GM18861 (cell line): ENCODE data around the gene ACBD3.
A peak's percentile ranks its signal among the peaks of the same experiment; 100 is the strongest.

Source experiments
- ATAC-seq: cut with Tn5 transposase; IDR thresholded peaks from one replicate; pipeline ENCODE4 v1.9.1; 2021; ENCODE audit not compliant: unreplicated experiment

Gene ACBD3

DNA sequence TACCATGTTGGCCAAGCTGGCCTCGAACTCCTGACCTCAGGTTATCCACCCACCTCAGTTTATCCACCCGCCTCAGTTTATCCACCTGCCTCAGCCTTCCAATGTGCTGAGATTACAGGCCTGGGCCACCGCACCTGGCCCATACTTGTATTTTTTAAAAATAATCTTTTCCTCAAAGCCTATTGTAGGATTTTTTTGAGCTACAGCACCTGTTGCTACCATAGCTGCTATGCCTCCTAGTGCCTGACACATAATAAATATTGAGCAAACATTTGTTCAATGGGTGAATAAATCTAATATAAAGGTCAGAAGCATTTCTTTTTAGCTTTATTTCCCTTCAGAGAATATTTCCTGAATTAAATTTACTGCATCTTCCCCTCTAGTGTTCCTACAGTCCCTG lies 15.7 kb upstream of the ACBD3 start:
- ATAC-seq: no peak

- peak; percentile 45 for ATAC-seq
These were observed 14.6 kb upstream of the ACBD3 start for GRCh38 chr1:226201029-226201593.

DNA sequence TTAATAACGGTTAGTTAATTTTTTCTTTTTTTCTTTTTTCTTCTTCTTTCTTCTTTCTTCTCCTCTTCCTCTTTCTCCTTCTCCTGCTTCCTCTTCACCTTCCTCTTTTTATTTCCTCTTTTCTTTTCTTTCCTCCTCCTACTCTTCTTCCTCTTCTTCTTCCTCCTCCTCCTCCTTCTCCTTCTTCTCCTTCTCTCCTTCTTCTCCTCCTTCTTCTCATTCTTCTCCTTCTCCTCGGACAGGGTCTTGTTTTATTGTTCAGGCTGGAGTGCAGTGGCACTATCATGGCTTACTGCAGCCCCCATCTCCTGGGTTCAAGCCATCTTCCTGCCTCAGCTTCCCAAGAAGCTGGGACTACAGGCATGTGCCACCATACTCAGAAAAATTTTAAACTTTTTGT lies 13.4 kb upstream of the ACBD3 start:
- ATAC-seq: no peak

DNA sequence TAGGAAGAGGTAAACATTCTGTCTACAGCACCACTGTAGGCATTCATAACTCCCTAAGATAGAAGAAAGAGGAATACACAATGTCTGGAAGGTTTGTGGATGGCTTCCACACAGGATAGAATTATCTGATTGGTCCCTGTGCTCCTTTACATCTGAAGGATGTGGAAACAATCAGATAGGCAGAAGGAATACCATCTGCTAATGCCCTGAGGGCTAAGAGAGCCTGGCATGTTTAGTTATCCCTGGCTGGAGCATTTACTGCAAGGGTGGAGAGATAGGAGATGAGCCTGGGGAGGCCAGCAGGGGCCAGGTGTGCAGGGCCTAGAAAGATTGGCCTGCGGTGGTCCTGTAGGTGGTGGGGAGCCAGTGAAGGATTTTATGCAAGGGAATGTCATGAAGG lies 8.6 kb upstream of the ACBD3 start:
- ATAC-seq: no peak

- ATAC-seq: no peak
These were observed 839 bp upstream of the ACBD3 start for GRCh38 chr1:226187380-226187779.

- no peak for ATAC-seq
These were observed 430 bp upstream of the ACBD3 start for GRCh38 chr1:226187019-226187322.

GRCh38 chr1:226185141-226186036 lies 1.2 kb downstream of the ACBD3 start:
- ATAC-seq: no peak

DNA sequence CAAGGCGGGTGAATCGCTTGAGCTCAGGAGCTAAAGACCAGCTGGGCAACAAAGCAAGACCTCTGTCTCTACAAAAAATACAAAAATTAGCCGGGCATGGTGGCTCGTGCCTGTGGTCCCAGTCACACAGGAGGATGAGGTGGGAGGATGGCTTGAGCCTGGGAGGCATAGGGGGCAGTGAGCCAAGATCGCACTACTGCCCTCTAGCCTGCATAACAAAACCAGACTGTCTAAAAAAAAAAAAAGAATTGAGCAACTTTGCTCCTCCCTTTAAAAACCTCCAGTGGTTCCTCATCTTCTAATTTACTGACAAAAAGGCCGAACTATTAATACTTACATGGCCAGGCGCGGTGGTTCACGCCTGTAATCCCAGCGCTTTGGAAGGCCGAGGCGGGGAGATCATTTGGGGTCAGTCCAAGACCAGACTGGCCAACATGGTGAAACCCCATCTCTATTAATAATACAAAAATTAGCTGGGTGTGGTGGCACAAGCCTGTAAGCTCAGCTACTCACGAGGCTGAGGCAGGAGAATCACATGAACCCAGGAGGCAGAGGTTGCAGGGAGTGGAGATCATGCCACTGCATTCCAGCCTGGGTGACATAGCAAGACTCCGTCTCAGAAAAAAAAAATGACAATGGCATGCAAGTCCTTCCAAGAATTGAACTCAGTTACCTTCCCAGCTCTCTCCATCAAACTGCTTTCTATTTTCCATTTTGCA lies 4.4 kb downstream of the ACBD3 start:
- no peak for ATAC-seq

- ATAC-seq: no peak
These were observed 9.7 kb downstream of the ACBD3 start for GRCh38 chr1:226176870-226177269.

- ATAC-seq: no peak
These were observed 14.0 kb downstream of the ACBD3 start for GRCh38 chr1:226172589-226172988.

DNA sequence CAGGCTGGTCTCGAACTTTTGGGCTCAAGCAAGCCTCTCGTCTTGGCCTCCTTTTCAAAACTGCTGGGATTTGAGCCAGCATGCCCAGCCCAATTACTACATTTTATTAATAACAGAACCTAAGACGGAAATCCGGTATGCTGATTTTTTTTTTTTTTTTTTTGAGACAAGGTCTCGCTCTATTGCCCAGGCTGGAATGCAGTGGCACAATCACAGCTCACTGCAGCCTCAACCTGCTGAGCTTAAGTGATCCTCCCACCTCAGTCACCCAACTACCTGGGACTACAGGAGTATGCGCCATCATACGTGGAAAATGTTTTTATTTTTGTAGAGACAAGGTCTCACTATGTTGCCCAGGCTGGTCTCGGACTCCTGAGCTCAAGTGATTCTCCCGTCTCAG lies 20.2 kb downstream of the ACBD3 start:
- ATAC-seq: no peak

DNA sequence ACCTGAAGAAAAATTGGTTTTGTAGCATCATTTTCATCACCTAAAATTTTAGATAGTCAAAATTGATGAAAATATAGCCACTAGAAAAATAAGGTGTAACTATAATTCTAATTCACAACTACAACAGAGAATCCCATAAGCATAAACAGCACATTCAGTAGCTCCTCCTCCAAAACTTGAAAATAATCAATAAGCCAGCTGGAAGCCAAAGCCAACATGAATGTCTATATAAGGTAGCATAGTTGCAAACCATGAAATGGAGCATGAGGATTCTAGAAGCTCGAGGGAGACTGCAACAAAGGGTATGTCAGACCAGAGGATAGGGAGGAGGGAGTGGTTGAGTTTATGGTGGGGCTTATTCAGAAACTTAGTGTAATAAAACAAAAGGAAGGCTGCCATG lies 22.4 kb downstream of the ACBD3 start:
- no peak for ATAC-seq

DNA sequence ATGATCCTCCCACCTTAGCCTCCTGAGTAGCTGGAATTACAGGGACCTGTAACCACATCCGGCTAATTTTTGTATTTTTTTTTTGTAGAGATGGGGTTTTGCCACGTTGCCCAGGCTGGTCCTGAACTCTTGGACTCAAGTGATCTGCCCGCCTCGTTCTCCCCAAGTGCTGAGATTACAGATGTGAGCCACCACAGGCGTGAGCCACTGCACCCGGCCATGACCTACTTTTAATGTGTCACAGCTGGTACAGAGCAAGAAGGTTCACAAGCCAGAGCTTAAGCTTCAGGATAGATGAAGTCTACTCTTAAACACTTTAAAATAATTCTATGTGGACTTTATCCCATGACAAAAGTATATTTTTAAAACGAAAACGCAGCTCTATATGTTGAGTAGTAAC lies 23.6 kb downstream of the ACBD3 start:
- no peak for ATAC-seq

DNA sequence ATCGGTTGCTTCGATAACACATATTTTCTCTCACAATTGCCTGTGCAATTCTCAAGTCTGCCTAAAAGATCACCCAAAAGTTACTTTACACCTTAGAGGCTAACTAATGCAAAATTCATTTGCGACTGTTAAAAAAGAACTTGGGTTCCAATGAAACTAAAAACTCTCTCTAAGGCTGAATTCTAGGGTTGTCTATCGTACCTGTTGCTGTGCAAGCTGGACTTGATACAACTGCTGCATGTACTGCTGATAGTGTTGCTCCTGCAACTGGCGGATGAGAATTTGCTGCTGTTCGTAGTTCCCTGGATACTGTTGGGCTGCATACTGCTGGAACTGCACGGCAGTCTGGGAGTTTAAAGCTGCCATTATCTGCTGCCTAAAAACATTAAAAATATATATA lies 27.6 kb downstream of the ACBD3 start:
- no peak for ATAC-seq

DNA sequence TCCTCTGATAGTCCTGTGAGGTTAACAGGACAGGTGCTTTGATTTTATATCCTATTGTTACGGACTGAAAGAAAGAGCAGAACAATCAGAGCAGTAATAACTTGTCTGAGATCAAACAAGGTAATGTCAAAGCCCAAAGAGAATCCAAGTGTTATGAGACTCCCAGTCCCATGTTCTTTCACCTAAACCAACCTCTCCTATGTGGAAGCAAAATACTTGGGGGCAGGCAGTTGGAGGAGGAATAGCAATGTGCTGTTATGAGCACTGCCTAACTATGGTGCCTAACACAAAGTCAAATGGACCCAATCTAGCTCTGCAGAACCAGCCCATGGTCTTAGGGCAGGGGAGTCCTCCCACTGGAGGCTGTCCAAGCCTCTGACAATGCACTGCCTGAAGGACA lies 28.1 kb downstream of the ACBD3 start:
- ATAC-seq: no peak

GRCh38 chr1:226157761-226158316 lies 28.7 kb downstream of the ACBD3 start:
- no peak for ATAC-seq

GRCh38 chr1:226154593-226154992 lies 31.9 kb downstream of the ACBD3 start:
- no peak for ATAC-seq

DNA sequence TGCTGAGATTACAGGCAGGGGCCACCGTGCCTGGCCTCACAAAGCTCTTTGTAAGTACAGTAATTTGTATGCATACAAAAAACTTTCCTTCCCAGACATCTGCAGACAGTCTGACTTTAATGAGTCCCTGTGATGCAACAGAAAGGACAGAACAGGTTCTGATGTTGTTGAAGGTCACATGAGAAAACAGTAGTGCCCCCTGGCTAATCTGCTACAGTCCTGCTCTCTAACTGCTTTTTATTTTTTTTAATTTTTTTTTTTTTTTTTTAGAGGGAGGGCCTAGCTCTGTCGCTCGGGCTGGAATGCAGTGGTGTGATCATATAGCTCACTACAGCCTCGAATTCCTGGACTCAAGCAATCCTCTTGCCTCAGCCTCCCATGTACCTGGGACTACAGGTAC lies 36.7 kb downstream of the ACBD3 start:
- no peak for ATAC-seq

DNA sequence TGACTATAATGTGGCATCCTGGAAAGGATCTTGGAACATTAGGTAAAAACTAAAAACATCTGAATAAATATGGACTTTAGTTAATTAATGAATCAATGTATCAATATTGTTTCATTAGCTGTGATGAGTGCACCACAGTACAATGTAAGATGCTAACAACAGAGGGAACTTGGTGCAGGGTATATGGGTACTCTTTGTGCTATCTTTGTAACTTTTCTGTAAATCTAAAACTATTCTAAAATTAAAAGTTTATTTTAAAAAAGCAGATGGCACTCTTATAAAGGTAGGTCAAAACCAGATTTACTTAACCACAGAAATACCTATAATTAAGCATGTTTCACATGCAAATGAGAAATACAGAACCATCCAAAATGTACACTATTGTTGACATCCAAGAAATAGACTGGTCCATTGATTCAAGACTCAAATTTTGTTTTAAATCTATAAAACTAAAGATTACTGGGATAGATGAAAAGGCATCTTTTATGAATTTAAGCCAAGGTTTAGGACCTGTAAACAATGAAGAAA lies 38.4 kb downstream of the ACBD3 start:
- ATAC-seq: no peak

DNA sequence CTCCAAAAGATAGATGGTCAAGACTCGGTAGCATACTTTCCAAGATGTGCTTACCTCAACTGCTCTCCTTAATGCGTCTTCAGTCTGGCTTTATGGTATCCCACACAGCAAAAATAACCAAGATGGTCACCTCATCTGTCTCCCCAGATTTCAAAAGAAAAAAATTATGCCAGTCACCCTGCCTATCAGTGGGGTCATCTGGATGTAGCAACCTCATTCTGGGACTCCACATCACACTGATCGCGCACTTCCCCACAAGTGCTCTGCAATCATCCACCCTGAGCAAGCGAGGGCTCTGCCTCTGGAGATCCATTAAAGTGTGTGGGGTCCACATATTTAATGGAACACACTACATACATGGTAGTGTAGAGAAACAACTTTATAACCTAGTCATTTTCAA lies 42.5 kb downstream of the ACBD3 start:
- ATAC-seq: no peak

DNA sequence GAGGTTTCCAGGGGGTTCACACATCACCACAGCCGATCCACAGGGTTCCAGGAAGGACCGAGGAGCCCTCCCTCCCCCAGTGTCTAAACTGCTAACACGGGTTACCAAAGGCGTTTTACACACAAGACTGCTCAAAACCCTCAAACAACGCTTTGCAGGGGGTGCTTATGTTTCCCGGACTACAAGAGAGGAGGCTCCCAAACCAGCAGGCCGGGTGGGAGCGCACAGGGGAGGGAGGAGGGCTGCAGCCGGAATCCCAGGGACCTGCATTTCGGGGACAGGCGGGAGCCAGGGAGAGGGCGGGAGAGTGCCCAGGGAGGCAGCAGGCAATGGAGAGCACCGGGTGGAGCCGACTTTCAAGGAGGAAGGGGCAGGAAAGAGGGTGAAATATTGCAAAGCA lies 50.8 kb downstream of the ACBD3 start:
- no peak for ATAC-seq
